Astrocyte (in vitro differentiated cells and primary cell): ENCODE measurements around the gene BCL7A. TPM values are rescaled to one million over a fixed set of nuclear protein-coding genes. Genes with fewer than 3 reads are reported as not detected.

Source experiments
- DNase-seq: peaks from one replicate; pipeline ENCODE4 v3.0.0-alpha.2; 2010; ENCODE audit warnings: low read depth
- FAIRE-seq: peaks from 2 replicates; lab custom pipeline; 2011; peaks lifted over from hg19 to GRCh38; lab: Jason Lieb, UNC
- H2AFZ ChIP-seq: 2 replicates; pipeline ENCODE4 v1.6.0; 2012; ENCODE audit warnings: low read depth, low read length, inconsistent platforms
- H3K27ac ChIP-seq: 2 replicates; pipeline ENCODE4 v1.5.1; 2011; ENCODE audit warnings: low read depth, low read length, inconsistent platforms
- H3K27me3 ChIP-seq: 2 replicates; pipeline ENCODE4 v1.6.0; 2011; ENCODE audit warnings: low read length, inconsistent platforms; ENCODE audit not compliant: insufficient read depth
- H3K36me3 ChIP-seq: 2 replicates; pipeline ENCODE4 v1.5.1; 2011; ENCODE audit warnings: low read length, inconsistent platforms; ENCODE audit not compliant: insufficient read depth
- H3K4me1 ChIP-seq: 2 replicates; pipeline ENCODE4 v1.5.1; 2011; ENCODE audit warnings: low read length, inconsistent platforms; ENCODE audit not compliant: insufficient read depth
- H3K4me2 ChIP-seq: 2 replicates; pipeline ENCODE4 v1.6.0; 2012; ENCODE audit warnings: low read length, inconsistent platforms
- H3K4me3 ChIP-seq: 2 replicates; pipeline ENCODE4 v1.5.1; 2011; ENCODE audit warnings: low read depth, mild to moderate bottlenecking, low read length, inconsistent platforms; ENCODE audit not compliant: insufficient read depth
- H3K79me2 ChIP-seq: 2 replicates; pipeline ENCODE4 v1.6.0; 2012; ENCODE audit warnings: mild to moderate bottlenecking, low read length, inconsistent platforms; ENCODE audit not compliant: insufficient read depth
- H3K9ac ChIP-seq: 2 replicates; pipeline ENCODE4 v1.6.0; 2012; ENCODE audit warnings: mild to moderate bottlenecking, low read length, inconsistent platforms
- H3K9me3 ChIP-seq: 2 replicates; pipeline ENCODE4 v1.5.1; 2012; ENCODE audit warnings: low read depth, mild to moderate bottlenecking, low read length, inconsistent platforms; ENCODE audit not compliant: insufficient read depth
- H4K20me1 ChIP-seq: 2 replicates; pipeline ENCODE4 v1.6.0; 2012; ENCODE audit warnings: low read length, inconsistent platforms; ENCODE audit not compliant: insufficient read depth
- H3K27ac Mint-ChIP-seq: one replicate; pipeline ENCODE4 v1.8.0; 2021; ENCODE audit warnings: mild to moderate bottlenecking, mixed read lengths; ENCODE audit not compliant: unreplicated experiment
- H3K27me3 Mint-ChIP-seq: one replicate; pipeline ENCODE4 v1.8.0; 2021; ENCODE audit warnings: low read depth, mixed read lengths; ENCODE audit not compliant: unreplicated experiment
- H3K36me3 Mint-ChIP-seq: one replicate; pipeline ENCODE4 v1.8.0; 2021; ENCODE audit warnings: low read depth, mixed read lengths; ENCODE audit not compliant: unreplicated experiment
- H3K4me1 Mint-ChIP-seq: one replicate; pipeline ENCODE4 v1.8.0; 2021; ENCODE audit warnings: low read depth, mixed read lengths; ENCODE audit not compliant: unreplicated experiment
- H3K4me3 Mint-ChIP-seq: one replicate; pipeline ENCODE4 v1.8.0; 2021; ENCODE audit warnings: mild to moderate bottlenecking, moderate library complexity, mixed read lengths; ENCODE audit not compliant: unreplicated experiment
- H3K9me3 Mint-ChIP-seq: one replicate; pipeline ENCODE4 v1.8.0; 2021; ENCODE audit warnings: mild to moderate bottlenecking, mixed read lengths; ENCODE audit not compliant: unreplicated experiment
- CTCF ChIP-seq: IDR thresholded peaks from 2 replicates; pipeline ENCODE4 v1.5.1; 2011; ENCODE audit warnings: low read depth, mild to moderate bottlenecking, inconsistent platforms, low read length, moderate library complexity; ENCODE audit not compliant: insufficient read depth
- EZH2 ChIP-seq: IDR thresholded peaks from 2 replicates; pipeline ENCODE4 v1.6.1; 2012; ENCODE audit warnings: mild to moderate bottlenecking, low read length, inconsistent platforms; ENCODE audit not compliant: insufficient read depth
- total RNA-seq: library from RNA; stranded (reverse); gene quantifications from 2 replicates; pipeline ENCODE4 v1.2.1, GENCODE V29; 2021

Gene BCL7A
- total RNA-seq, 1 donor from 2014 or later: 9.6 TPM

GRCh38 chr12:122072031-122072970 is 50.6 kb downstream of the BCL7A start:
- peaks cover 5% of the 10 kb centered on the region for H3K36me3 Mint-ChIP-seq
- Histone ChIP-seq H2AFZ (no peak overlapping the region), H3K36me3 (no peaks in the 10 kb centered on the region), H3K9me3 (no peaks in the 10 kb centered on the region), H3K27ac (peak overlapping the region; percentile 31), H4K20me1 (peaks cover 4% of the 10 kb centered on the region), H3K9ac (peak overlapping the region; percentile 63), H3K27me3 (no peaks in the 10 kb centered on the region), H3K79me2 (no peaks in the 10 kb centered on the region), H3K4me2 (peak overlapping the region; percentile 78), H3K4me1 (peaks cover 13% of the 10 kb centered on the region), H3K4me3 (peak overlapping the region; percentile 20)
- no peaks in the 10 kb centered on the region for H3K27me3 Mint-ChIP-seq
- DNase-seq: peak; percentile 92
- peaks cover 10% of the 10 kb centered on the region for H3K4me1 Mint-ChIP-seq
- peak overlapping the region; percentile 58 for H3K4me3 Mint-ChIP-seq
- no peak for FAIRE-seq
- peak overlapping the region; percentile 94 for H3K27ac Mint-ChIP-seq
- TF ChIP-seq EZH2: no peak
- no peak for TF ChIP-seq CTCF
- H3K9me3 Mint-ChIP-seq: no peaks in the 10 kb centered on the region

DNA sequence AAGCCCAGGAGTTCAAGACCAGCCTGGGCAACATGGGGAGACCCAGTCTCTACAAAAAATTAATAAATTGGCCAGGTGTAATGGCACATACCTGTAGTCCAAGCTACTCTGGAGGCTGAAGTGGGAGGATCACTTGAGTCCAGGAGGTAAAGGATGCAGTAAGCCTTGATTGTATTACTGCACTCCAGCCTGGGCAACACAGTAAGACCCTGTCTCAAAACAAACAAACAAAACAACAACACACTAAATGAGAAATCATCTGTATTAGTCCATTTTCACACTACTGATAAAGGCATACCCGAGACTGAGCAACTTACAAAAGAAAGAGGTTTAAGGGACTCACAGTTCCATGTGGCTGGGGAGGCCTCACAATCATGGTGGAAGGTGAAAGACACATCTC is 52.1 kb downstream of the BCL7A start:
- no peak for FAIRE-seq
- Histone ChIP-seq H3K4me2 (no peak overlapping the region), H2AFZ (no peak overlapping the region), H3K9ac (no peak overlapping the region), H3K27ac (no peak overlapping the region), H3K4me3 (no peak overlapping the region), H4K20me1 (no peaks in the 10 kb centered on the region), H3K79me2 (no peaks in the 10 kb centered on the region), H3K27me3 (no peaks in the 10 kb centered on the region), H3K36me3 (no peaks in the 10 kb centered on the region), H3K9me3 (no peaks in the 10 kb centered on the region), H3K4me1 (peaks cover 10% of the 10 kb centered on the region)
- H3K4me3 Mint-ChIP-seq: no peak overlapping the region
- TF ChIP-seq CTCF: no peak
- TF ChIP-seq EZH2: no peak
- no peaks in the 10 kb centered on the region for H3K27me3 Mint-ChIP-seq
- no peak for DNase-seq
- peaks cover 2% of the 10 kb centered on the region for H3K36me3 Mint-ChIP-seq
- H3K4me1 Mint-ChIP-seq: peaks cover 10% of the 10 kb centered on the region
- H3K27ac Mint-ChIP-seq: no peak overlapping the region
- H3K9me3 Mint-ChIP-seq: no peaks in the 10 kb centered on the region
